ENCODE data around the gene TRABD2B.

DNA sequence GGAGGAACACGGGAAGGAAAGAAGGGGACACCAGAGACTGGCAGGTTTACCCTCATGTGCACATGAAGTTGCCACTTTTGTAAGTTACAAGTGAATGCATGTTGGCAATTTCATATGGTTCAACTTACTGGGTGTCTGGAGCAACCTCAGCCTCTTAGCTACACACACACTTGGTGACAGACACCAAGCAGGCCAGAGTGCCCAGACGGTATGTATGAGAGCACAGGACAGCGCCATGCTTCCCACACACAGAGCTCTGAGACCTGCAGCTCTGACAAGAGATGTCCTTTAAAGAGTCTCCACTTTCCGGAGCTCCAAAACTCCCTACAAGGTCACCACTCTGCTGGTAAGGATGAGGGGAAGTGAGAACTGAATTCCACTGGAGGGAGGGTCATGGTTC, 1.9 kb upstream of the TRABD2B start:
- TF ChIP-seq, protein P1, sequence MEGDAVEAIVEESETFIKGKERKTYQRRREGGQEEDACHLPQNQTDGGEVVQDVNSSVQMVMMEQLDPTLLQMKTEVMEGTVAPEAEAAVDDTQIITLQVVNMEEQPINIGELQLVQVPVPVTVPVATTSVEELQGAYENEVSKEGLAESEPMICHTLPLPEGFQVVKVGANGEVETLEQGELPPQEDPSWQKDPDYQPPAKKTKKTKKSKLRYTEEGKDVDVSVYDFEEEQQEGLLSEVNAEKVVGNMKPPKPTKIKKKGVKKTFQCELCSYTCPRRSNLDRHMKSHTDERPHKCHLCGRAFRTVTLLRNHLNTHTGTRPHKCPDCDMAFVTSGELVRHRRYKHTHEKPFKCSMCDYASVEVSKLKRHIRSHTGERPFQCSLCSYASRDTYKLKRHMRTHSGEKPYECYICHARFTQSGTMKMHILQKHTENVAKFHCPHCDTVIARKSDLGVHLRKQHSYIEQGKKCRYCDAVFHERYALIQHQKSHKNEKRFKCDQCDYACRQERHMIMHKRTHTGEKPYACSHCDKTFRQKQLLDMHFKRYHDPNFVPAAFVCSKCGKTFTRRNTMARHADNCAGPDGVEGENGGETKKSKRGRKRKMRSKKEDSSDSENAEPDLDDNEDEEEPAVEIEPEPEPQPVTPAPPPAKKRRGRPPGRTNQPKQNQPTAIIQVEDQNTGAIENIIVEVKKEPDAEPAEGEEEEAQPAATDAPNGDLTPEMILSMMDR (IDR thresholded peaks at IDR 0.05), result no peak
- no peak for TF ChIP-seq POLR2A (IDR thresholded peaks at IDR 0.05)
